Measurements from ENCODE around the gene PDE3A. TPM values are rescaled to one million over a fixed set of nuclear protein-coding genes. Genes with fewer than 3 reads are reported as not detected.

The PDE3A gene
- total RNA-seq, 1 donor: 14.8 TPM

DNA sequence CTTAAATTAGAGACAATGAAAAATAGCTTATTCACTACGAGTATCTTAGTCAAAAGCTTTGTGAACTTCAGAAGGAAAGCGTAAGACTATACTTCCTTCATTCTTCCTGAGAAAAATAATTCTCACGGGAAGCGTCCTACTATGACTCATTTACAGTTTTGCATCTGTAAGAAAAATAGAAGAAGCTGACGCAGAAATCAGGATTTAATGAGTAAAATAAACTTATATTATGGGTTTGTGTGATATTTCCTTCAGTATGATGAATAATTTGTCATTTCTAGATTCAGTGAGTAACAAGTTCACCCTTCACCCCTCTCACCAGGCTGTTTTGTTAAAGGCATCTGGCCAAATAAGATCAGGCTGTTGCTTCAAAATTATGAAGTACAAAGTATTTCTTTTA, 17.8 kb upstream of the PDE3A start:
- peak overlapping the region; percentile 90 for H3K27ac ChIP-seq (ENCODE audit: low read depth, low read length)
- peaks cover 14% of the 10 kb centered on the region for H3K4me1 ChIP-seq (ENCODE audit: insufficient read depth, low read length)
- peak overlapping the region; percentile 24 for H3K4me3 ChIP-seq (ENCODE audit: insufficient read depth, low read length)
- no peak overlapping the region for H2AFZ ChIP-seq (ENCODE audit: low read length)
- peak; percentile 88 for DNase-seq (ENCODE audit: insufficient read length, low spot score, missing footprints)
- no peaks in the 10 kb centered on the region for H3K9me3 ChIP-seq (ENCODE audit: low read depth, low read length)
- H3K36me3 ChIP-seq (ENCODE audit: insufficient read depth, low read length): no peaks in the 10 kb centered on the region
- no peaks in the 10 kb centered on the region for H4K20me1 ChIP-seq (ENCODE audit: insufficient read depth, low read length)
- H3K4me2 ChIP-seq (ENCODE audit: insufficient read depth, low read length): peak overlapping the region; percentile 63
- no peaks in the 10 kb centered on the region for H3K27me3 ChIP-seq (ENCODE audit: insufficient read depth, low read length)
- no peaks in the 10 kb centered on the region for H3K79me2 ChIP-seq (ENCODE audit: insufficient read depth, low read length)
- TF ChIP-seq, protein P1, sequence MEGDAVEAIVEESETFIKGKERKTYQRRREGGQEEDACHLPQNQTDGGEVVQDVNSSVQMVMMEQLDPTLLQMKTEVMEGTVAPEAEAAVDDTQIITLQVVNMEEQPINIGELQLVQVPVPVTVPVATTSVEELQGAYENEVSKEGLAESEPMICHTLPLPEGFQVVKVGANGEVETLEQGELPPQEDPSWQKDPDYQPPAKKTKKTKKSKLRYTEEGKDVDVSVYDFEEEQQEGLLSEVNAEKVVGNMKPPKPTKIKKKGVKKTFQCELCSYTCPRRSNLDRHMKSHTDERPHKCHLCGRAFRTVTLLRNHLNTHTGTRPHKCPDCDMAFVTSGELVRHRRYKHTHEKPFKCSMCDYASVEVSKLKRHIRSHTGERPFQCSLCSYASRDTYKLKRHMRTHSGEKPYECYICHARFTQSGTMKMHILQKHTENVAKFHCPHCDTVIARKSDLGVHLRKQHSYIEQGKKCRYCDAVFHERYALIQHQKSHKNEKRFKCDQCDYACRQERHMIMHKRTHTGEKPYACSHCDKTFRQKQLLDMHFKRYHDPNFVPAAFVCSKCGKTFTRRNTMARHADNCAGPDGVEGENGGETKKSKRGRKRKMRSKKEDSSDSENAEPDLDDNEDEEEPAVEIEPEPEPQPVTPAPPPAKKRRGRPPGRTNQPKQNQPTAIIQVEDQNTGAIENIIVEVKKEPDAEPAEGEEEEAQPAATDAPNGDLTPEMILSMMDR (IDR thresholded peaks at IDR 0.05; ENCODE audit: extremely low read depth, low read depth, low read length): no peak

DNA sequence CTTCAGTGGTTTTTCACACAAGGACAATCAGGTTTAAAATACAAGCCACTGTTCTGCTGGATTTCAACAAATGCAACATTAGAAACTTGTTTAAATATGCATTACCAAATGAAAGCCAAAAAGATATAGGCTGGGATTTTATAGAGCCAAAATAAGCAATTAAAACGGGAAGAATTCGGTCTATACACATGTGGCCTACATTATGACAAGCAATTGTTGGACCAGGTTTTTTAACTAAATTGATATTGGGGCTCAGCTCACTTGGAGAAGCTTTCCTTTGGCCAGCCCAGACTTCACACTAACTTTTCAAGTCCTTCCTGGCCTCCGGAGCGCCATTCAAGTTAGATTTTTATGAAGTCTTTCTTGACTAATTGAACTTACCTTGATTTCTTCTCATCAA, 16.9 kb upstream of the PDE3A start:
- H3K79me2 ChIP-seq (ENCODE audit: insufficient read depth, low read length): no peaks in the 10 kb centered on the region
- TF ChIP-seq, protein P1 (IDR thresholded peaks at IDR 0.05; ENCODE audit: extremely low read depth, low read depth, low read length): no peak
- no peaks in the 10 kb centered on the region for H3K9me3 ChIP-seq (ENCODE audit: low read depth, low read length)
- H3K4me2 ChIP-seq (ENCODE audit: insufficient read depth, low read length): no peak overlapping the region
- peaks cover 14% of the 10 kb centered on the region for H3K4me1 ChIP-seq (ENCODE audit: insufficient read depth, low read length)
- H3K27ac ChIP-seq (ENCODE audit: low read depth, low read length): peak overlapping the region; percentile 90
- H4K20me1 ChIP-seq (ENCODE audit: insufficient read depth, low read length): no peaks in the 10 kb centered on the region
- DNase-seq (ENCODE audit: insufficient read length, low spot score, missing footprints): no peak
- H3K4me3 ChIP-seq (ENCODE audit: insufficient read depth, low read length): no peak overlapping the region
- H2AFZ ChIP-seq (ENCODE audit: low read length): peak overlapping the region; percentile 2
- H3K36me3 ChIP-seq (ENCODE audit: insufficient read depth, low read length): no peaks in the 10 kb centered on the region
- no peaks in the 10 kb centered on the region for H3K27me3 ChIP-seq (ENCODE audit: insufficient read depth, low read length)

DNA sequence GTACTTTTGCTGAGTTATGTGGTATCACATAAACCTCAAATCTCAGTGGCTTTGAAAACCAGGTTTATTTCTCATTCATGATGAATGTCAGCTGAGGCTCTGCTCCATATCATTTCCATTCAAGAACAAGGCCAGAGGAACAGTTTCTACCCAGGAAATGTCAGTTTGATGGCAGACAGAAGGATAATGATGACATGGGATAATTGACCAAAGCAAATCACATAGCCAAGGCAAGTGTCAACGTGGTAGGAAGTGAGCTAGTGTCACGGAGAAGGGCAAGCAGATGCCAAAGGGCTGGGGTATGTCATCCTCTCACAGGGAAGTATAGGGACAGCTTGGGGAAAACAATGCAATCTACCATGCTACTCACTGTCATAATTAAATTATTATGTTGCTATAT, 12.3 kb upstream of the PDE3A start:
- no peak for DNase-seq (ENCODE audit: insufficient read length, low spot score, missing footprints)
- Histone ChIP-seq H3K27ac (ENCODE audit: low read depth, low read length) (no peak overlapping the region), H3K9me3 (ENCODE audit: low read depth, low read length) (no peaks in the 10 kb centered on the region), H3K79me2 (ENCODE audit: insufficient read depth, low read length) (no peaks in the 10 kb centered on the region), H4K20me1 (ENCODE audit: insufficient read depth, low read length) (no peaks in the 10 kb centered on the region), H3K27me3 (ENCODE audit: insufficient read depth, low read length) (no peaks in the 10 kb centered on the region), H3K36me3 (ENCODE audit: insufficient read depth, low read length) (no peaks in the 10 kb centered on the region), H3K4me1 (ENCODE audit: insufficient read depth, low read length) (peaks cover 3% of the 10 kb centered on the region), H3K4me3 (ENCODE audit: insufficient read depth, low read length) (no peak overlapping the region), H3K4me2 (ENCODE audit: insufficient read depth, low read length) (no peak overlapping the region), H2AFZ (ENCODE audit: low read length) (no peak overlapping the region)
- TF ChIP-seq, protein P1 (IDR thresholded peaks at IDR 0.05; ENCODE audit: extremely low read depth, low read depth, low read length): no peak

DNA sequence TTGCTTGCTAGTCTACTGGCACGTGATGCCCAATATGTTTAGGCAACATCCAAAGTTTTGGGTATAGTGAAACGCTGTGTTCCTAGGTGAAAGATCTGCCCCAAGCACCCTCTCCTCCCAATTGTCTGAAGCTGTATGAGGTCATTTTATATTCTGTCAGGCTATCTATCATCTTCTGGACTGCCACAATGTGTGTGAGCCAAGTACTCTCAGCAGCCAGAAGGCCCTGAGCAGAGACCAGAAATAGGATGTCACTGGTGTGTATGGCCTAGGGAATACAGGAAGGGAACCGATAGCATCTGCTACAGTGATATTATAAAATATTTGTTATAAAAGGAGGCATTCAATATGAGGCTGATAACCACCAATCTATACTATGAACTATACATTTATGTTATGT, 7.9 kb upstream of the PDE3A start:
- H3K27ac ChIP-seq (ENCODE audit: low read depth, low read length): no peak overlapping the region
- no peak overlapping the region for H3K4me2 ChIP-seq (ENCODE audit: insufficient read depth, low read length)
- no peaks in the 10 kb centered on the region for H4K20me1 ChIP-seq (ENCODE audit: insufficient read depth, low read length)
- no peak for DNase-seq (ENCODE audit: insufficient read length, low spot score, missing footprints)
- H2AFZ ChIP-seq (ENCODE audit: low read length): no peak overlapping the region
- H3K36me3 ChIP-seq (ENCODE audit: insufficient read depth, low read length): no peaks in the 10 kb centered on the region
- H3K27me3 ChIP-seq (ENCODE audit: insufficient read depth, low read length): no peaks in the 10 kb centered on the region
- H3K4me3 ChIP-seq (ENCODE audit: insufficient read depth, low read length): no peak overlapping the region
- TF ChIP-seq, protein P1 (IDR thresholded peaks at IDR 0.05; ENCODE audit: extremely low read depth, low read depth, low read length): no peak
- H3K79me2 ChIP-seq (ENCODE audit: insufficient read depth, low read length): no peaks in the 10 kb centered on the region
- no peaks in the 10 kb centered on the region for H3K9me3 ChIP-seq (ENCODE audit: low read depth, low read length)
- no peaks in the 10 kb centered on the region for H3K4me1 ChIP-seq (ENCODE audit: insufficient read depth, low read length)

Measured in osteoblast (primary cell).